ENCODE measurements around the gene NDUFV1. TPM values are rescaled to one million over a fixed set of nuclear protein-coding genes. Genes with fewer than 3 reads are reported as not detected.
A peak's percentile ranks its signal among the peaks of the same experiment; 100 is the strongest.

NDUFV1 gene
- total RNA-seq, 2 donors from 2014 or later = 424 to 522 TPM

- no peak overlapping the region for H3K4me3 ChIP-seq
- peak overlapping the region in 1 of 2 donors; percentile 82 for H3K27ac ChIP-seq
- peaks cover 0 to 18% of the 10 kb centered on the region in 2 donors for H3K4me1 ChIP-seq
- H3K9me3 ChIP-seq = no peaks in the 10 kb centered on the region
- no peaks in the 10 kb centered on the region for H3K36me3 ChIP-seq
- DNase-seq (ENCODE audit: low spot score) = no peak
- H3K27me3 ChIP-seq = no peaks in the 10 kb centered on the region
- TF ChIP-seq CTCF (IDR thresholded peaks at IDR 0.05) = no peak
Measured at GRCh38 chr11:67564230-67564629, 42.5 kb upstream of the NDUFV1 start.

GRCh38 chr11:67571443-67571842 is 35.3 kb upstream of the NDUFV1 start:
- Histone ChIP-seq H3K9me3 (no peaks in the 10 kb centered on the region), H3K27me3 (no peaks in the 10 kb centered on the region), H3K36me3 (no peaks in the 10 kb centered on the region), H3K27ac (no peak overlapping the region), H3K4me3 (no peak overlapping the region), H3K4me1 (no peaks in the 10 kb centered on the region)
- no peak for TF ChIP-seq CTCF (IDR thresholded peaks at IDR 0.05)
- DNase-seq (ENCODE audit: low spot score) = no peak

- Histone ChIP-seq H3K36me3 (no peaks in the 10 kb centered on the region), H3K4me1 (no peaks in the 10 kb centered on the region), H3K4me3 (no peak overlapping the region), H3K27me3 (no peaks in the 10 kb centered on the region), H3K9me3 (no peaks in the 10 kb centered on the region), H3K27ac (no peak overlapping the region)
- no peak for TF ChIP-seq CTCF (IDR thresholded peaks at IDR 0.05)
- DNase-seq (ENCODE audit: low spot score) = no peak
Measured at GRCh38 chr11:67572305-67572704, 34.4 kb upstream of the NDUFV1 start.

- no peaks in the 10 kb centered on the region for H3K36me3 ChIP-seq
- TF ChIP-seq CTCF (IDR thresholded peaks at IDR 0.05) = peak; percentile 54 to 78
- no peak overlapping the region for H3K27ac ChIP-seq
- no peaks in the 10 kb centered on the region for H3K4me1 ChIP-seq
- DNase-seq (ENCODE audit: low spot score) = no peak
- H3K9me3 ChIP-seq = no peaks in the 10 kb centered on the region
- H3K4me3 ChIP-seq = no peak overlapping the region
- H3K27me3 ChIP-seq = no peaks in the 10 kb centered on the region
Measured at GRCh38 chr11:67572747-67573419, 33.9 kb upstream of the NDUFV1 start.

- no peak for TF ChIP-seq CTCF (IDR thresholded peaks at IDR 0.05)
- H3K27me3 ChIP-seq = no peaks in the 10 kb centered on the region
- no peaks in the 10 kb centered on the region for H3K9me3 ChIP-seq
- no peak for DNase-seq (ENCODE audit: low spot score)
- H3K4me1 ChIP-seq = no peaks in the 10 kb centered on the region
- H3K4me3 ChIP-seq = no peak overlapping the region
- H3K36me3 ChIP-seq = no peaks in the 10 kb centered on the region
- H3K27ac ChIP-seq = no peak overlapping the region
Measured at GRCh38 chr11:67574938-67575337, 31.8 kb upstream of the NDUFV1 start.

Measured in right atrium auricular region (tissue), 2 donors.